Esophagus squamous epithelium (tissue), 5 donors: ENCODE results near the gene DSTYK. TPM values are rescaled to one million over a fixed set of nuclear protein-coding genes. Genes with fewer than 3 reads are reported as not detected.

Experiments used
- DNase-seq: peaks from one replicate; lab custom pipeline; 2025; lab: John Stamatoyannopoulos, UW
- H3K27ac ChIP-seq, 4 donors: fragments of 200-600 bp; sonication (generic); one replicate each; pipeline ENCODE4 v1.5.1; 2016 to 2019; ENCODE audit warnings: mild to moderate bottlenecking in 1 of 4
- H3K27me3 ChIP-seq, 4 donors: fragments of 200-600 bp; sonication (generic); 1 replicate in 3 of 4; 2 replicates in 1 of 4; pipeline versions ENCODE4 v1.5.1 to v1.6.0; 2017 to 2021; ENCODE audit warnings: antibody characterized with exemption in 1 of 4
- H3K36me3 ChIP-seq, 3 donors: fragments of 200-600 bp; sonication (generic); one replicate each; pipeline ENCODE4 v1.5.1; 2016 to 2019
- H3K4me1 ChIP-seq, 3 donors: fragments of 200-600 bp; sonication (generic); one replicate each; pipeline ENCODE4 v1.5.1; 2017 to 2019
- H3K4me3 ChIP-seq, 4 donors: fragments of 200-600 bp; sonication (generic); 1 replicate in 3 of 4; 2 replicates in 1 of 4; pipeline ENCODE4 v1.5.1; 2016 to 2019; ENCODE audit warnings: mild to moderate bottlenecking in 2 of 4, moderate library complexity in 1 of 4
- H3K9me3 ChIP-seq, 3 donors: fragments of 200-600 bp; sonication (generic); one replicate each; pipeline ENCODE4 v1.5.1; 2016 to 2019
- POLR2A ChIP-seq, 4 donors: fragments of 450-650 bp; IDR thresholded peaks; one replicate each; pipeline ENCODE4 v1.6.1; 2017; ENCODE audit warnings: antibody characterized with exemption in 4 of 4, mild to moderate bottlenecking in 4 of 4, moderate library complexity in 3 of 4
- WGBS, 2 donors: methylation state at CpG; one replicate each; pipeline ENCODE4 v1.1.5; 2018; 5-methylcytosine and 5-hydroxymethylcytosine counted together
- intact Hi-C: fragments of 100-400 bp; cut with DNase I; formaldehyde crosslinking; loops from one replicate; pipeline ENCODE4 v1.15.0; 2022
- total RNA-seq, 4 donors: library from RNA; depleted of rRNA; stranded (reverse); fragments of >200 nt; gene quantifications; one replicate each; pipeline ENCODE4 v1.1.0, GENCODE V29; 2016
- TF ChIP-seq, protein P1 (sequence below), 6 experiments: fragments of 450-650 bp in 4 of 6; fragments of 200-600 bp in 2 of 6; sonication (generic) in 2 of 6; IDR thresholded peaks; one replicate each; pipeline ENCODE4 v1.5.1; 2016 to 2019; ENCODE audit warnings: antibody characterized with exemption in 6 of 6, mild to moderate bottlenecking in 4 of 6, moderate library complexity in 4 of 6
- donor health status: DM: yes; HTN: yes; CAD: no.

DSTYK gene
- total RNA-seq, 4 donors from 2014 or later: 6.5 to 10.9 (median 6.9) TPM

DNA sequence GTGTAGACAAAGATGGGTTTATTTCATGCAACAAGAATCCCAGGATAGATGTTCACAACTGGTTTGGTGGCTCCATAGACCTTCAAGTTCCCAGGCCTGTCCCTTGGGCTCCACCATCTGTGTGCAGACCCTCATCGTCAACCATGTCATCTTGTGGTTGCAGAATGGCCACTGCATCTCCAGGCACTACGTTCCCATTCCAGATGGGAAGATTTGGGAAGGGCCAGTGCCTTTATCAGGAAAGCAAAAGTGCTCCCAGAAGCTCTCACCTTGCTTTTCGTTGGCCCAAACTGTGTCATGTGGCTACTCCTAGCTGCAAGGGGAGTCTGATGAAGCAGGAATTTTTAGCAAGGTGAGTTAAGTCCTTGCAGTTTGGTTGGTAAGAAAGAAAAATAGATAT lies 29.1 kb upstream of the DSTYK start:
- TF ChIP-seq, protein P1, sequence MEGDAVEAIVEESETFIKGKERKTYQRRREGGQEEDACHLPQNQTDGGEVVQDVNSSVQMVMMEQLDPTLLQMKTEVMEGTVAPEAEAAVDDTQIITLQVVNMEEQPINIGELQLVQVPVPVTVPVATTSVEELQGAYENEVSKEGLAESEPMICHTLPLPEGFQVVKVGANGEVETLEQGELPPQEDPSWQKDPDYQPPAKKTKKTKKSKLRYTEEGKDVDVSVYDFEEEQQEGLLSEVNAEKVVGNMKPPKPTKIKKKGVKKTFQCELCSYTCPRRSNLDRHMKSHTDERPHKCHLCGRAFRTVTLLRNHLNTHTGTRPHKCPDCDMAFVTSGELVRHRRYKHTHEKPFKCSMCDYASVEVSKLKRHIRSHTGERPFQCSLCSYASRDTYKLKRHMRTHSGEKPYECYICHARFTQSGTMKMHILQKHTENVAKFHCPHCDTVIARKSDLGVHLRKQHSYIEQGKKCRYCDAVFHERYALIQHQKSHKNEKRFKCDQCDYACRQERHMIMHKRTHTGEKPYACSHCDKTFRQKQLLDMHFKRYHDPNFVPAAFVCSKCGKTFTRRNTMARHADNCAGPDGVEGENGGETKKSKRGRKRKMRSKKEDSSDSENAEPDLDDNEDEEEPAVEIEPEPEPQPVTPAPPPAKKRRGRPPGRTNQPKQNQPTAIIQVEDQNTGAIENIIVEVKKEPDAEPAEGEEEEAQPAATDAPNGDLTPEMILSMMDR (IDR thresholded peaks at IDR 0.05): no peak
- no peak for TF ChIP-seq POLR2A (IDR thresholded peaks at IDR 0.05)
- intact Hi-C loops: loop anchor here (10.0 kb wide), 1 partner anchor 246 kb away; no protein-coding TSS in a partner anchor
- 88 to 89% methylated on average over 1 to 3 of the region's 3 CpGs for WGBS, 2 donors
- no peak overlapping the region for H3K4me3 ChIP-seq
- H3K9me3 ChIP-seq: no peaks in the 10 kb centered on the region
- no peak for DNase-seq
- H3K4me1 ChIP-seq: peaks cover 0 to 5% (median 0%) of the 10 kb centered on the region in 3 donors
- no peak overlapping the region for H3K27ac ChIP-seq
- peaks cover 0 to 6% (median 0%) of the 10 kb centered on the region in 3 donors for H3K36me3 ChIP-seq
- H3K27me3 ChIP-seq: no peaks in the 10 kb centered on the region

- no peak for TF ChIP-seq POLR2A (IDR thresholded peaks at IDR 0.05)
- TF ChIP-seq, protein P1 (IDR thresholded peaks at IDR 0.05): no peak
- intact Hi-C loops: loop anchor here (10.0 kb wide), 1 partner anchor 245 kb away; no protein-coding TSS in a partner anchor
- WGBS, 2 donors: 67 to 93% methylated on average over 1 to 6 of the region's 6 CpGs
- no peak overlapping the region for H3K27ac ChIP-seq
- peaks cover 0 to 6% (median 0%) of the 10 kb centered on the region in 3 donors for H3K36me3 ChIP-seq
- H3K9me3 ChIP-seq: no peaks in the 10 kb centered on the region
- H3K27me3 ChIP-seq: no peaks in the 10 kb centered on the region
- no peak overlapping the region for H3K4me3 ChIP-seq
- peaks cover 0 to 9% (median 0%) of the 10 kb centered on the region in 3 donors for H3K4me1 ChIP-seq
- DNase-seq: no peak
These were observed 28.6 kb upstream of the DSTYK start for GRCh38 chr1:205240118-205240517.

DNA sequence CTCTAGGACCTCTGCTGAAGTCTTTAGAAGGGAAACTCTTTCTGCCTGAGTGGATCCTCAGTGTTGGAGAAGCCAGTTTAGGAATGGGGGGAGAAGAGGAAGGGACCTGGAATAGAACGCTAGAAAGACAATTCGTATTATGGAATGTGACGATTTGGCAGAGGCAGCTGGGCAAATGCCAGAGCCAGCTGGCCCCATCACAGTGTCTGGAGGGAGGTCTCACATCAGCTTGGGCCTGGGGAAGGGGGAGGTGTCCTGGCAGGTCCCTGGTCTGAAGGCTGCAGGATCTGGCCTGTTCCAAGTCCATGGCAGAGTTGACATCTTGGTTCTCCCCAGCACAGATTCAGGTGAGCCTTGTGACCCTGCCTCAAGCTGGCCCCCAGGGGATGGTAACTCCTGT lies 27.6 kb upstream of the DSTYK start:
- intact Hi-C loops: no loop called here
- DNase-seq: no peak
- TF ChIP-seq POLR2A (IDR thresholded peaks at IDR 0.05): no peak
- TF ChIP-seq, protein P1 (IDR thresholded peaks at IDR 0.05): no peak
- Histone ChIP-seq H3K4me1 (peaks cover 0 to 14% (median 0%) of the 10 kb centered on the region in 3 donors), H3K27ac (no peak overlapping the region), H3K9me3 (no peaks in the 10 kb centered on the region), H3K36me3 (peaks cover 0 to 6% (median 0%) of the 10 kb centered on the region in 3 donors), H3K27me3 (no peaks in the 10 kb centered on the region), H3K4me3 (no peak overlapping the region)
- WGBS, 2 donors: 44 to 68% methylated on average over 3 of the region's 3 CpGs

- peaks cover 0 to 14% (median 0%) of the 10 kb centered on the region in 3 donors for H3K4me1 ChIP-seq
- no peak for DNase-seq
- no peak for TF ChIP-seq POLR2A (IDR thresholded peaks at IDR 0.05)
- TF ChIP-seq, protein P1 (IDR thresholded peaks at IDR 0.05): no peak
- H3K27ac ChIP-seq: no peak overlapping the region
- no peak overlapping the region for H3K4me3 ChIP-seq
- H3K27me3 ChIP-seq: no peaks in the 10 kb centered on the region
- intact Hi-C loops: no loop called here
- H3K9me3 ChIP-seq: no peaks in the 10 kb centered on the region
- H3K36me3 ChIP-seq: peaks cover 0 to 6% (median 0%) of the 10 kb centered on the region in 3 donors
- WGBS, 2 donors: 70 to 72% methylated on average over 10 to 12 of the region's 12 CpGs
These were observed 26.3 kb upstream of the DSTYK start for GRCh38 chr1:205237526-205238484.

- intact Hi-C loops: no loop called here
- WGBS, 2 donors: 62 to 89% methylated on average over 2 to 4 of the region's 4 CpGs
- Histone ChIP-seq H3K4me1 (peaks cover 0 to 14% (median 0%) of the 10 kb centered on the region in 3 donors), H3K9me3 (no peaks in the 10 kb centered on the region), H3K4me3 (no peak overlapping the region), H3K36me3 (peaks cover 0 to 5% (median 0%) of the 10 kb centered on the region in 3 donors), H3K27ac (no peak overlapping the region), H3K27me3 (no peaks in the 10 kb centered on the region)
- TF ChIP-seq POLR2A (IDR thresholded peaks at IDR 0.05): no peak
- TF ChIP-seq, protein P1 (IDR thresholded peaks at IDR 0.05): no peak
- no peak for DNase-seq
These were observed 25.5 kb upstream of the DSTYK start for GRCh38 chr1:205236951-205237475.
